Heart left ventricle (tissue), 16 donors: ENCODE measurements around the gene MARCHF3. TPM values are rescaled to one million over a fixed set of nuclear protein-coding genes. Genes with fewer than 3 reads are reported as not detected.
A peak's percentile ranks its signal among the peaks of the same experiment; 100 is the strongest.

Experiments
- ATAC-seq, 4 donors: fragments of 200-7000 bp; cut with Tn5 transposase; one replicate each; pipeline ENCODE4 v1.9.1; 2020 to 2022; ENCODE audit warnings: moderate library complexity in 4 of 4, mild to moderate bottlenecking in 3 of 4, moderate number of reproducible peaks in 1 of 4
- DNase-seq, 5 donors: peaks; one replicate each; pipeline ENCODE4 v3.0.0-alpha.2; 2020
- H3K27ac ChIP-seq, 12 donors: fragments of 200-600 bp; sonication (generic) in 4 of 12; one replicate each; pipeline versions ENCODE4 v1.5.0 to v1.8.0; 2016 to 2022; ENCODE audit warnings: mild to moderate bottlenecking in 2 of 12
- H3K27me3 ChIP-seq, 9 donors: fragments of 200-600 bp; sonication (generic) in 2 of 9; one replicate each; pipeline versions ENCODE4 v1.5.1 to v1.8.0; 2016 to 2022; ENCODE audit warnings: mild to moderate bottlenecking in 3 of 9
- H3K36me3 ChIP-seq, 9 donors: fragments of 200-600 bp; sonication (generic) in 2 of 9; one replicate each; pipeline versions ENCODE4 v1.5.0 to v1.8.0; 2018 to 2022; ENCODE audit warnings: mild to moderate bottlenecking in 2 of 9
- H3K4me1 ChIP-seq, 12 donors: fragments of 200-600 bp; sonication (generic) in 4 of 12; one replicate each; pipeline versions ENCODE4 v1.5.0 to v1.8.0; 2016 to 2022; ENCODE audit warnings: mild to moderate bottlenecking in 3 of 12
- H3K4me3 ChIP-seq, 12 donors: fragments of 200-600 bp; sonication (generic) in 4 of 12; one replicate each; pipeline versions ENCODE4 v1.5.0 to v1.8.0; 2017 to 2022; ENCODE audit warnings: mild to moderate bottlenecking in 9 of 12, moderate library complexity in 4 of 12
- H3K9me3 ChIP-seq, 12 donors: fragments of 200-600 bp; sonication (generic) in 4 of 12; one replicate each; pipeline versions ENCODE4 v1.5.0 to v1.8.0; 2016 to 2022; ENCODE audit warnings: mild to moderate bottlenecking in 1 of 12
- CTCF ChIP-seq, 12 donors: fragments of 200-600 bp; sonication (generic) in 4 of 12; IDR thresholded peaks; one replicate each; pipeline versions ENCODE4 v1.5.0 to v1.8.0; 2018 to 2022; ENCODE audit warnings: antibody characterized with exemption in 12 of 12, mild to moderate bottlenecking in 5 of 12
- POLR2A ChIP-seq, 2 donors: fragments of 450-650 bp; IDR thresholded peaks; one replicate each; pipeline ENCODE4 v1.6.1; 2017; ENCODE audit warnings: antibody characterized with exemption in 2 of 2, mild to moderate bottlenecking in 2 of 2, moderate library complexity in 2 of 2
- WGBS, 4 donors: extraction: QIAGEN DNeasy Blood & Tissue Kit in 2 of 4; methylation state at CpG; one replicate each; pipeline versions ENCODE4 v1.1.5 to v1.1.7; 2013 to 2018; 5-methylcytosine and 5-hydroxymethylcytosine counted together
- intact Hi-C, 10 donors: fragments of 100-400 bp; cut with DNase I; formaldehyde crosslinking; loops; one replicate each; pipeline versions ENCODE4 v1.11.1 to v1.14.2; 2022
- polyA plus RNA-seq, 2 donors: library from polyadenylated mRNA; stranded (reverse); fragments of 200-250 nt; gene quantifications; one replicate each; pipeline ENCODE4 v1.2.3, GENCODE V29; 2013
- total RNA-seq, 9 donors: library from RNA; depleted of rRNA in 2 of 9; stranded (reverse); fragments of >200 nt in 2 of 9; fragmentation: NEBNext Ultra II Directional in 3 of 9; extraction: Animal tissue kit (Norgen Biotek cat#: 25700) in 3 of 9; gene quantifications; one replicate each; pipeline versions ENCODE4 v1.1.0 to v1.2.4, GENCODE V29; 2016 to 2023
- donor health status: ischemic (EF 13 %, LVEDD 7.1; RV severe dilation, severe dysfunction).
- donor health status: healthy with polysubstance abuse.
- donor health status: DM: no; HTN: yes; CAD: no.
- donor health status: DM: no; HTN: no; CAD: no.
- donor health status: ischemic (EF 25% LVEDD 6.9; RV normal size, moderate dysfunction).
- donor health status: ischemic (EF 25% LVEDD 5.7; RV mildly dilated, moderate dysfunction).
- donor health status: healthy.
- donor health status: DM: yes; HTN: yes; CAD: no.
- donor health status: ischemic (EF 35%, LVEDD 5.7; RV mildly dilated, moderate dysfunction).
- donor health status: nonischemic (EF 11% LVEDD 7.7; RV severe dilation, severe dysfunction).
- donor health status: DM: yes; HTN: yes; CAD: no.
- donor health status: PGD.
- donor health status: ischemic (EF 29% LVEDD 5.4; RV normal size, mild dysfunction).
- donor health status: nonischemic (EF 23%, LVEDD 6.1; RV moderate dilation, normal function).

Gene MARCHF3
- total and polyA plus RNA-seq, 11 donors: 9.9 to 113 (median 38.0) TPM

- Histone ChIP-seq H3K9me3 (no peaks in the 10 kb centered on the region), H3K27ac (peak overlapping the region in 10 of 12 donors; percentile 3 to 77 (median 55)), H3K36me3 (no peaks in the 10 kb centered on the region), H3K27me3 (no peaks in the 10 kb centered on the region), H3K4me1 (peaks cover 0 to 65% (median 39%) of the 10 kb centered on the region in 12 donors), H3K4me3 (peak overlapping the region in 1 of 12 donors; percentile 3)
- intact Hi-C loops: loop anchor here in 6 of 10 donors (5.0 kb wide), 2 partner anchors 184 to 194 kb away; partner anchors contain the start of gene MARCHF3 (in 4 of the 6)
- DNase-seq: no peak
- WGBS, 4 donors: 75 to 81% (median 79%) methylated on average over 8 of the region's 8 CpGs
- peak in 3 of 4 donors; percentile 5 to 23 (median 23) for ATAC-seq
- TF ChIP-seq CTCF (IDR thresholded peaks at IDR 0.05) (no peak), POLR2A (IDR thresholded peaks at IDR 0.05) (no peak)
These were observed 182.1 kb downstream of the MARCHF3 start for GRCh38 chr5:126848253-126848652.

- Histone ChIP-seq H3K27ac (peak overlapping the region in 11 of 12 donors; percentile 8 to 77 (median 53)), H3K4me3 (peak overlapping the region in 1 of 12 donors; percentile 3), H3K36me3 (no peaks in the 10 kb centered on the region), H3K27me3 (no peaks in the 10 kb centered on the region), H3K9me3 (no peaks in the 10 kb centered on the region), H3K4me1 (peaks cover 0 to 63% (median 39%) of the 10 kb centered on the region in 12 donors)
- no peak for DNase-seq
- ATAC-seq: peak; percentile 12 to 77 (median 42)
- 56 to 75% (median 62%) methylated on average over 3 of the region's 3 CpGs for WGBS, 4 donors
- TF ChIP-seq POLR2A (IDR thresholded peaks at IDR 0.05) (no peak), CTCF (IDR thresholded peaks at IDR 0.05) (no peak)
- intact Hi-C loops: loop anchor here in 6 of 10 donors (5.0 kb wide), 2 partner anchors 184 to 194 kb away; partner anchors contain the start of gene MARCHF3 (in 4 of the 6)
These were observed 182.5 kb downstream of the MARCHF3 start for GRCh38 chr5:126847826-126848251.

GRCh38 chr5:126847456-126847820, 182.9 kb downstream of the MARCHF3 start:
- H3K9me3 ChIP-seq: no peaks in the 10 kb centered on the region
- 74 to 89% (median 79%) methylated on average over 4 of the region's 4 CpGs for WGBS, 4 donors
- no peak for TF ChIP-seq CTCF (IDR thresholded peaks at IDR 0.05)
- no peak overlapping the region for H3K4me3 ChIP-seq
- H3K4me1 ChIP-seq: peaks cover 0 to 59% (median 37%) of the 10 kb centered on the region in 12 donors
- intact Hi-C loops: loop anchor here in 6 of 10 donors (5.0 kb wide), 2 partner anchors 185 to 195 kb away; partner anchors contain the start of gene MARCHF3 (in 4 of the 6)
- no peaks in the 10 kb centered on the region for H3K36me3 ChIP-seq
- ATAC-seq: peak in 2 of 4 donors; percentile 19 to 46
- no peak for DNase-seq
- H3K27me3 ChIP-seq: no peaks in the 10 kb centered on the region
- peak overlapping the region in 10 of 12 donors; percentile 26 to 71 (median 52) for H3K27ac ChIP-seq

GRCh38 chr5:126846744-126847455, 183.5 kb downstream of the MARCHF3 start:
- H3K9me3 ChIP-seq: no peaks in the 10 kb centered on the region
- no peak overlapping the region for H3K4me3 ChIP-seq
- DNase-seq (no peak), ATAC-seq (no peak)
- TF ChIP-seq POLR2A (IDR thresholded peaks at IDR 0.05) (no peak), CTCF (IDR thresholded peaks at IDR 0.05) (no peak)
- H3K27ac ChIP-seq: peak overlapping the region in 11 of 12 donors; percentile 13 to 71 (median 52)
- no peaks in the 10 kb centered on the region for H3K27me3 ChIP-seq
- intact Hi-C loops: loop anchor here in 6 of 10 donors (5.0 kb wide), 2 partner anchors 185 to 195 kb away; partner anchors contain the start of gene MARCHF3 (in 4 of the 6)
- H3K36me3 ChIP-seq: no peaks in the 10 kb centered on the region
- WGBS, 4 donors: 76 to 86% (median 80%) methylated on average over 5 of the region's 5 CpGs
- H3K4me1 ChIP-seq: peaks cover 0 to 54% (median 35%) of the 10 kb centered on the region in 12 donors
